ENCODE data around the gene MAP1B. TPM values are rescaled to one million over a fixed set of nuclear protein-coding genes. Genes with fewer than 3 reads are reported as not detected.

The MAP1B gene
- total RNA-seq, 1 donor from 2014 or later: 20.5 TPM

DNA sequence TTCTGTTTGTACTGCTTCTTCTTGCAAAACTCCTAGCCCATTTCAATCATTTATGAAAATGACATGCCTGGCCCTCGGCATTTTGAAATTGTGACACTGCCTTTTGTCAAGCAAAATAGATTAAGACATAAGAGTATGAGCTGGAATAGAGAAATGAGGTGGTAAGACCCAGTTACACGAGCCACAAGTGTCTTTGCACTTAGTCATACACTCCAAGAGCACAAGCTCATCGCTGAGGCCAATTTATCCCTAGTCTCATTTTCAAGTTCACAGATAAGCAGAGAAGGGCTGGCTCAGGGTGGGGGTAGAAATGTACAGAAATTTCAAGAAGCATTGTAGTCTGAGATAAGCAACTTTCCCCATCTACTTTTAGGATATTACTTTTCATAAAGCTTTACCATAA, 40.6 kb upstream of the MAP1B start:
- H3K27ac ChIP-seq: no peak overlapping the region
- intact Hi-C loops (cut with DNase I): no loop called here
- H3K36me3 ChIP-seq: no peaks in the 10 kb centered on the region
- no peaks in the 10 kb centered on the region for H3K4me1 ChIP-seq
- DNase-seq (no peak), ATAC-seq (no peak)
- H3K27me3 ChIP-seq: no peaks in the 10 kb centered on the region
- no peaks in the 10 kb centered on the region for H3K9me3 ChIP-seq
- TF ChIP-seq CTCF (IDR thresholded peaks at IDR 0.05): no peak
- H3K4me3 ChIP-seq: no peak overlapping the region

GRCh38 chr5:72067682-72068470, 39.4 kb upstream of the MAP1B start:
- no peak overlapping the region for H3K27ac ChIP-seq
- TF ChIP-seq CTCF (IDR thresholded peaks at IDR 0.05): no peak
- no peaks in the 10 kb centered on the region for H3K27me3 ChIP-seq
- no peaks in the 10 kb centered on the region for H3K4me1 ChIP-seq
- no peaks in the 10 kb centered on the region for H3K36me3 ChIP-seq
- no peak overlapping the region for H3K4me3 ChIP-seq
- no peak for ATAC-seq
- DNase-seq: no peak
- H3K9me3 ChIP-seq: no peaks in the 10 kb centered on the region
- intact Hi-C loops (cut with DNase I): no loop called here

DNA sequence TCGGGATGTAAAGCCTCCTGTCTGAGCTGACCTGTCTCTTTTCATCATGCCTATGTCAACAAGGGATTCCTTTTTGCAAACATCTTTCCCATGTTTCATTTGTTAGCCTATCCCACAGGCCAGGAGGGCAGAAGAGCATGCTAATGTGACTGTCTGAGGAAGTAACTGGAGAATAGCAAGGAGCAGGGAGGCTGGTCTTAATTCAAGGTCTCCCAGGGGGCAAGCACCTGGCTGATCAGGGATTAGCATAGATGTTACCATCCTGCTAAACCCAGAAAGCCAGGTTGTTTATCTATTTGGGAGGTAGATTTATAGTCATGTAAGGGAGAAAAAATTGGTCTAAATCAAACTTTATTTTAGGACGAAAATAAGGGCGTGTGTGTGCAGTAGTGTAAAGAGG, 36.7 kb upstream of the MAP1B start:
- Histone ChIP-seq H3K27ac (no peak overlapping the region), H3K36me3 (no peaks in the 10 kb centered on the region), H3K4me1 (no peaks in the 10 kb centered on the region), H3K27me3 (no peaks in the 10 kb centered on the region), H3K4me3 (no peak overlapping the region), H3K9me3 (no peaks in the 10 kb centered on the region)
- ATAC-seq (no peak), DNase-seq (no peak)
- intact Hi-C loops (cut with DNase I): no loop called here
- TF ChIP-seq CTCF (IDR thresholded peaks at IDR 0.05): no peak

- no peak for DNase-seq
- Histone ChIP-seq H3K27ac (no peak overlapping the region), H3K4me1 (no peaks in the 10 kb centered on the region), H3K36me3 (no peaks in the 10 kb centered on the region), H3K27me3 (no peaks in the 10 kb centered on the region), H3K9me3 (no peaks in the 10 kb centered on the region), H3K4me3 (no peak overlapping the region)
- intact Hi-C loops (cut with DNase I): no loop called here
- TF ChIP-seq CTCF (IDR thresholded peaks at IDR 0.05): no peak
- no peak for ATAC-seq
These were observed 35.4 kb upstream of the MAP1B start for GRCh38 chr5:72071906-72072305.

DNA sequence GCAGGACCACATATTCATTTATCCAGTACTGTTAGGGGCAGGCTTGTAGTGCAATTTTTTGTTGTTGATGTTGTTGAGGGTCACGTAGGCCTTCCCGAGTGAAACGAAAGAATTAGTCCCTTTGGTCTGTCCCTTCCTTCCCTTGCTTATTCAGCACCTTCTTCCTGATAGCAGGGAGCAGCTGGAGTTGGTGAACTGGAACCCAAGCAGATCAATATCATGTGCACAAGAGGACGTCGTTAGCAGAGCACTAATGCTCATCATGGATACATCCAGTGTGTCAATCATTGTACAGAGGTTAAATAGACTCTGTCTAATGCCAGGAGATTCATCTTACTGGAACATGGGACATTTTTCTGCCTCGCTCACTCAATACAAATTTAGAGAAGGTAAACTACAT, 33.0 kb upstream of the MAP1B start:
- intact Hi-C loops (cut with DNase I): no loop called here

More for the DNA sequence above, 33.0 kb upstream of the MAP1B start:
- DNase-seq (no peak), ATAC-seq (no peak)
- Histone ChIP-seq H3K27ac (no peak overlapping the region), H3K9me3 (no peaks in the 10 kb centered on the region), H3K36me3 (no peaks in the 10 kb centered on the region), H3K4me3 (no peak overlapping the region), H3K27me3 (no peaks in the 10 kb centered on the region), H3K4me1 (no peaks in the 10 kb centered on the region)
- TF ChIP-seq CTCF (IDR thresholded peaks at IDR 0.05): no peak

Data from upper lobe of right lung (tissue), 1 donor.